ENCODE data around the gene LRTM1.

- no peak for TF ChIP-seq EZH2 (IDR thresholded peaks at IDR 0.05; ENCODE audit: low read length, unreplicated experiment)
- no peak for TF ChIP-seq CTCF (conservative IDR thresholded peaks at IDR 0.05; ENCODE audit: low read depth, low read length)
Observed at GRCh38 chr3:54892168-54892567, 35.7 kb downstream of the LRTM1 start.
